HG02763 (cell line): ENCODE measurements around the gene FGR.

Source experiments
- ATAC-seq: cut with Tn5 transposase; IDR thresholded peaks from one replicate; pipeline ENCODE4 v1.9.1; 2021; ENCODE audit warnings: mild to moderate bottlenecking, moderate library complexity; ENCODE audit not compliant: unreplicated experiment

The FGR gene

GRCh38 chr1:27602462-27603308 lies 32.3 kb downstream of the FGR start:
- ATAC-seq: no peak

GRCh38 chr1:27601771-27602461 lies 33.1 kb downstream of the FGR start:
- ATAC-seq: no peak

GRCh38 chr1:27601321-27601770 lies 33.6 kb downstream of the FGR start:
- ATAC-seq: no peak

- no peak for ATAC-seq
Measured at GRCh38 chr1:27600498-27601175, 34.3 kb downstream of the FGR start.

GRCh38 chr1:27599605-27600497 lies 35.1 kb downstream of the FGR start:
- no peak for ATAC-seq

- no peak for ATAC-seq
Measured at GRCh38 chr1:27598902-27599528, 36.0 kb downstream of the FGR start.

GRCh38 chr1:27598295-27598687 lies 36.7 kb downstream of the FGR start:
- ATAC-seq: no peak

GRCh38 chr1:27597516-27598294 lies 37.3 kb downstream of the FGR start:
- no peak for ATAC-seq

GRCh38 chr1:27596986-27597385 lies 38.0 kb downstream of the FGR start:
- no peak for ATAC-seq

GRCh38 chr1:27596261-27596660 lies 38.7 kb downstream of the FGR start:
- no peak for ATAC-seq

GRCh38 chr1:27595597-27595996 lies 39.4 kb downstream of the FGR start:
- ATAC-seq: no peak

GRCh38 chr1:27594564-27595510 lies 40.1 kb downstream of the FGR start:
- ATAC-seq: no peak

GRCh38 chr1:27593678-27594563 lies 41.1 kb downstream of the FGR start:
- ATAC-seq: no peak

GRCh38 chr1:27592931-27593677 lies 41.9 kb downstream of the FGR start:
- no peak for ATAC-seq

- ATAC-seq: no peak
Measured at GRCh38 chr1:27592232-27592930, 42.6 kb downstream of the FGR start.

GRCh38 chr1:27591622-27592021 lies 43.4 kb downstream of the FGR start:
- no peak for ATAC-seq
